ENCODE results near the gene DOCK3.

DNA sequence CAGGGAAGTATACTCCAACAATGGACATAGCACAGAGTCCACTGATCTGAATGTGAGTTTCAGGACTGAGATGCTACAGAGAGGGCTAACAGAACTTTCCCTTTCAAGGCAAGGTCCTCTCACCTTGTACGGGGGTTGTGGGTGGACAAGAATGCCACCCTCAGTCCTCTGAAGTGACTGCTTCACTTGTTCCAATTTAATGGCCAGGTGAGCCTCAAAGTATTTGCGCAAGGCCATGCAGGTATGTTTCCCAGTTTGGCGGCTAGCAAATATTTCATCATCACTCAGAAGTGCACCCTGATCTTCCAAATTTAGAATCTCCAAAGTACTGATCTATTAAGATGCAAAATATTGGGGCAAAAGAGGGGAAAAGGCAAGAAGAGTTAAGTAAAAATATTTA lies 754.4 kb downstream of the DOCK3 start:
- TF ChIP-seq, protein P1, sequence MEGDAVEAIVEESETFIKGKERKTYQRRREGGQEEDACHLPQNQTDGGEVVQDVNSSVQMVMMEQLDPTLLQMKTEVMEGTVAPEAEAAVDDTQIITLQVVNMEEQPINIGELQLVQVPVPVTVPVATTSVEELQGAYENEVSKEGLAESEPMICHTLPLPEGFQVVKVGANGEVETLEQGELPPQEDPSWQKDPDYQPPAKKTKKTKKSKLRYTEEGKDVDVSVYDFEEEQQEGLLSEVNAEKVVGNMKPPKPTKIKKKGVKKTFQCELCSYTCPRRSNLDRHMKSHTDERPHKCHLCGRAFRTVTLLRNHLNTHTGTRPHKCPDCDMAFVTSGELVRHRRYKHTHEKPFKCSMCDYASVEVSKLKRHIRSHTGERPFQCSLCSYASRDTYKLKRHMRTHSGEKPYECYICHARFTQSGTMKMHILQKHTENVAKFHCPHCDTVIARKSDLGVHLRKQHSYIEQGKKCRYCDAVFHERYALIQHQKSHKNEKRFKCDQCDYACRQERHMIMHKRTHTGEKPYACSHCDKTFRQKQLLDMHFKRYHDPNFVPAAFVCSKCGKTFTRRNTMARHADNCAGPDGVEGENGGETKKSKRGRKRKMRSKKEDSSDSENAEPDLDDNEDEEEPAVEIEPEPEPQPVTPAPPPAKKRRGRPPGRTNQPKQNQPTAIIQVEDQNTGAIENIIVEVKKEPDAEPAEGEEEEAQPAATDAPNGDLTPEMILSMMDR (IDR thresholded peaks at IDR 0.05): no peak
- TF ChIP-seq POLR2AphosphoS5 (IDR thresholded peaks at IDR 0.05): no peak
- TF ChIP-seq EP300 (IDR thresholded peaks at IDR 0.05): no peak
